HL-60 (cell line): Measurements from ENCODE around the gene MYH9.

Experiments
- GABPA ChIP-seq: IDR thresholded peaks from 2 replicates; pipeline ENCODE4 v1.6.1; 2012; ENCODE audit warnings: low read depth
- TF ChIP-seq, protein P1 (sequence below): IDR thresholded peaks from one replicate; pipeline ENCODE4 v1.5.1; 2011; ENCODE audit warnings: low read length, control low read depth, inconsistent platforms; ENCODE audit not compliant: insufficient read depth
- TF ChIP-seq, protein P2 (sequence below): IDR thresholded peaks from 2 replicates; pipeline ENCODE4 v1.6.1; 2012; ENCODE audit warnings: low read depth; ENCODE audit not compliant: insufficient replicate concordance

DNA sequence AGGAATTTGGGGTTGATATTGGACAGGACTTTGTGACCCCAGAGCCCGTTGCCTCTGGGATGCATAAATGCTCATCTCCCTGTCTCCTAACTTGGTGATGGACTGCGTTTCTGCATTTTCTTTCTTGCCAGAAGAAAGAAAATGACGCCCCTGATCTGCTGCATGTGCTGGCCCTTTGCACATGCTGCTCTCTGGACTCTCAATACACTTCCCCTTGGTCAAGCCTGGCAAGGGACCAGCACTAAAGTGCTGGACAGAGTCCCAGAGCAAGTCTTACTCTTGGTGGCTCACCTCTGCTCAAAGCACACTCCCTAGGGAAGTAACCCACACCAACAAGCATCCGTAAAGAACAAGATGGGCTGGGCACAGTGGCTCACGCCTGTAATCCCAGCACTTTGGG is 40.7 kb downstream of the MYH9 start:
- TF ChIP-seq, protein P1, sequence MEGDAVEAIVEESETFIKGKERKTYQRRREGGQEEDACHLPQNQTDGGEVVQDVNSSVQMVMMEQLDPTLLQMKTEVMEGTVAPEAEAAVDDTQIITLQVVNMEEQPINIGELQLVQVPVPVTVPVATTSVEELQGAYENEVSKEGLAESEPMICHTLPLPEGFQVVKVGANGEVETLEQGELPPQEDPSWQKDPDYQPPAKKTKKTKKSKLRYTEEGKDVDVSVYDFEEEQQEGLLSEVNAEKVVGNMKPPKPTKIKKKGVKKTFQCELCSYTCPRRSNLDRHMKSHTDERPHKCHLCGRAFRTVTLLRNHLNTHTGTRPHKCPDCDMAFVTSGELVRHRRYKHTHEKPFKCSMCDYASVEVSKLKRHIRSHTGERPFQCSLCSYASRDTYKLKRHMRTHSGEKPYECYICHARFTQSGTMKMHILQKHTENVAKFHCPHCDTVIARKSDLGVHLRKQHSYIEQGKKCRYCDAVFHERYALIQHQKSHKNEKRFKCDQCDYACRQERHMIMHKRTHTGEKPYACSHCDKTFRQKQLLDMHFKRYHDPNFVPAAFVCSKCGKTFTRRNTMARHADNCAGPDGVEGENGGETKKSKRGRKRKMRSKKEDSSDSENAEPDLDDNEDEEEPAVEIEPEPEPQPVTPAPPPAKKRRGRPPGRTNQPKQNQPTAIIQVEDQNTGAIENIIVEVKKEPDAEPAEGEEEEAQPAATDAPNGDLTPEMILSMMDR = no peak
- no peak for TF ChIP-seq GABPA
- TF ChIP-seq, protein P2, sequence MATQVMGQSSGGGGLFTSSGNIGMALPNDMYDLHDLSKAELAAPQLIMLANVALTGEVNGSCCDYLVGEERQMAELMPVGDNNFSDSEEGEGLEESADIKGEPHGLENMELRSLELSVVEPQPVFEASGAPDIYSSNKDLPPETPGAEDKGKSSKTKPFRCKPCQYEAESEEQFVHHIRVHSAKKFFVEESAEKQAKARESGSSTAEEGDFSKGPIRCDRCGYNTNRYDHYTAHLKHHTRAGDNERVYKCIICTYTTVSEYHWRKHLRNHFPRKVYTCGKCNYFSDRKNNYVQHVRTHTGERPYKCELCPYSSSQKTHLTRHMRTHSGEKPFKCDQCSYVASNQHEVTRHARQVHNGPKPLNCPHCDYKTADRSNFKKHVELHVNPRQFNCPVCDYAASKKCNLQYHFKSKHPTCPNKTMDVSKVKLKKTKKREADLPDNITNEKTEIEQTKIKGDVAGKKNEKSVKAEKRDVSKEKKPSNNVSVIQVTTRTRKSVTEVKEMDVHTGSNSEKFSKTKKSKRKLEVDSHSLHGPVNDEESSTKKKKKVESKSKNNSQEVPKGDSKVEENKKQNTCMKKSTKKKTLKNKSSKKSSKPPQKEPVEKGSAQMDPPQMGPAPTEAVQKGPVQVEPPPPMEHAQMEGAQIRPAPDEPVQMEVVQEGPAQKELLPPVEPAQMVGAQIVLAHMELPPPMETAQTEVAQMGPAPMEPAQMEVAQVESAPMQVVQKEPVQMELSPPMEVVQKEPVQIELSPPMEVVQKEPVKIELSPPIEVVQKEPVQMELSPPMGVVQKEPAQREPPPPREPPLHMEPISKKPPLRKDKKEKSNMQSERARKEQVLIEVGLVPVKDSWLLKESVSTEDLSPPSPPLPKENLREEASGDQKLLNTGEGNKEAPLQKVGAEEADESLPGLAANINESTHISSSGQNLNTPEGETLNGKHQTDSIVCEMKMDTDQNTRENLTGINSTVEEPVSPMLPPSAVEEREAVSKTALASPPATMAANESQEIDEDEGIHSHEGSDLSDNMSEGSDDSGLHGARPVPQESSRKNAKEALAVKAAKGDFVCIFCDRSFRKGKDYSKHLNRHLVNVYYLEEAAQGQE = peak; percentile 44
